GM21390 (cell line): ENCODE measurements around the gene DNAAF6.

ENCODE experiments used
- ATAC-seq: cut with Tn5 transposase; IDR thresholded peaks from one replicate; pipeline ENCODE4 v1.9.1; 2021; ENCODE audit not compliant: unreplicated experiment

The DNAAF6 gene

GRCh38 chrX:107290019-107290418 is 83.6 kb downstream of the DNAAF6 start:
- ATAC-seq = no peak

- ATAC-seq = no peak
Observed at GRCh38 chrX:107293056-107293455, 86.6 kb downstream of the DNAAF6 start.
